Measurements from ENCODE around the gene RNASE13. TPM values are rescaled to one million over a fixed set of nuclear protein-coding genes. Genes with fewer than 3 reads are reported as not detected.

RNASE13 gene
- total RNA-seq, 4 donors from 2014 or later = 0.29 TPM; not detected in 3

DNA sequence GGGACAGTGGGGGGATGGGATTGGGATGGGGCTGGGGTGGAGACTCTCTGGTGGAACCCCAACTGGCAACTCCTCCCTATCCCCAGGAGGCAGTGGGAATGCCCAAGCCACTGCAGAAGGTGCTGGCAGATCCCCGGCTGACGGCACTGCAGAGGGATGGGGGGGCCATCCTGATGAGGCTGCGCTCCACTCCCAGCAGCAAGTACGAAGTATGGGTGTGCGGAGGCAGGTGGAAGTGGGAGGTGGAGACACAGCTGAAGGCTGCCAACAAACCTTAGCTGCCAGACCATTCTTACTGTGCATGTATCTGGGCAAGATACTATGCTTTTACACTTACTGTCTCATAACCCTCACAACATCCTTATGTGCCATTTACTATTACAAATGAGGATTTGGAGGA is 43.7 kb upstream of the RNASE13 start:
- H3K27ac ChIP-seq = no peak overlapping the region
- H3K4me1 ChIP-seq = no peaks in the 10 kb centered on the region
- WGBS = 96% methylated on average over 5 of the region's 5 CpGs
- no peak overlapping the region for H3K4me3 ChIP-seq
- no peaks in the 10 kb centered on the region for H3K9me3 ChIP-seq
- TF ChIP-seq POLR2A (IDR thresholded peaks at IDR 0.05) = no peak
- TF ChIP-seq, protein P1, sequence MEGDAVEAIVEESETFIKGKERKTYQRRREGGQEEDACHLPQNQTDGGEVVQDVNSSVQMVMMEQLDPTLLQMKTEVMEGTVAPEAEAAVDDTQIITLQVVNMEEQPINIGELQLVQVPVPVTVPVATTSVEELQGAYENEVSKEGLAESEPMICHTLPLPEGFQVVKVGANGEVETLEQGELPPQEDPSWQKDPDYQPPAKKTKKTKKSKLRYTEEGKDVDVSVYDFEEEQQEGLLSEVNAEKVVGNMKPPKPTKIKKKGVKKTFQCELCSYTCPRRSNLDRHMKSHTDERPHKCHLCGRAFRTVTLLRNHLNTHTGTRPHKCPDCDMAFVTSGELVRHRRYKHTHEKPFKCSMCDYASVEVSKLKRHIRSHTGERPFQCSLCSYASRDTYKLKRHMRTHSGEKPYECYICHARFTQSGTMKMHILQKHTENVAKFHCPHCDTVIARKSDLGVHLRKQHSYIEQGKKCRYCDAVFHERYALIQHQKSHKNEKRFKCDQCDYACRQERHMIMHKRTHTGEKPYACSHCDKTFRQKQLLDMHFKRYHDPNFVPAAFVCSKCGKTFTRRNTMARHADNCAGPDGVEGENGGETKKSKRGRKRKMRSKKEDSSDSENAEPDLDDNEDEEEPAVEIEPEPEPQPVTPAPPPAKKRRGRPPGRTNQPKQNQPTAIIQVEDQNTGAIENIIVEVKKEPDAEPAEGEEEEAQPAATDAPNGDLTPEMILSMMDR (IDR thresholded peaks at IDR 0.05) = no peak
- TF ChIP-seq EP300 (IDR thresholded peaks at IDR 0.05) = no peak
- no peak for TF ChIP-seq POLR2AphosphoS5 (IDR thresholded peaks at IDR 0.05)
- no peaks in the 10 kb centered on the region for H3K27me3 ChIP-seq
- DNase-seq (ENCODE audit: low spot score in 2 of 2) = no peak
- peaks cover 71% of the 10 kb centered on the region for H3K36me3 ChIP-seq

DNA sequence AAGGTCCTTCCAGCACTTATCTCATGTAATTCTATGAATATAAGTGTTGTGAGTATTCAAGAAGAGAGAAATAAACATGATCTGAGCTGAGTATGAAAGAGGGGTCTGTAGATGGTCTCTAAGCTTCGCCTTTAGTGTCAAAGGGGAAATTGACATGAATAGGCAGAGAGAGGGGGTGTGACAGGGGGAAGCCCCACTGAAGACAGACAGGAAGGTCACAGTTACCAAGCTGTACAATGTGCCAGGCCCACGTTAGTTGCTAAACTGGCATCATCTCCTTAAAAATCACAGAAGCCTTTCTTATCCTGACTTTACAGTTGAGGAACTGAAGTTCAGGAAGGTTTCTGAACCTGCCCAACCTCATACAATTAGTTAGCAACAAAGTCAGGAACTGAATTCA is 43.1 kb upstream of the RNASE13 start:
- no peak for DNase-seq (ENCODE audit: low spot score in 2 of 2)
- TF ChIP-seq POLR2A (IDR thresholded peaks at IDR 0.05) (no peak), POLR2AphosphoS5 (IDR thresholded peaks at IDR 0.05) (no peak), EP300 (IDR thresholded peaks at IDR 0.05) (no peak)
- TF ChIP-seq, protein P1 (IDR thresholded peaks at IDR 0.05) = no peak
- Histone ChIP-seq H3K36me3 (peaks cover 67% of the 10 kb centered on the region), H3K4me1 (peaks cover 2% of the 10 kb centered on the region), H3K9me3 (no peaks in the 10 kb centered on the region), H3K27me3 (no peaks in the 10 kb centered on the region), H3K27ac (no peak overlapping the region), H3K4me3 (no peak overlapping the region)
- 75% methylated on average over 2 of the region's 2 CpGs for WGBS

DNA sequence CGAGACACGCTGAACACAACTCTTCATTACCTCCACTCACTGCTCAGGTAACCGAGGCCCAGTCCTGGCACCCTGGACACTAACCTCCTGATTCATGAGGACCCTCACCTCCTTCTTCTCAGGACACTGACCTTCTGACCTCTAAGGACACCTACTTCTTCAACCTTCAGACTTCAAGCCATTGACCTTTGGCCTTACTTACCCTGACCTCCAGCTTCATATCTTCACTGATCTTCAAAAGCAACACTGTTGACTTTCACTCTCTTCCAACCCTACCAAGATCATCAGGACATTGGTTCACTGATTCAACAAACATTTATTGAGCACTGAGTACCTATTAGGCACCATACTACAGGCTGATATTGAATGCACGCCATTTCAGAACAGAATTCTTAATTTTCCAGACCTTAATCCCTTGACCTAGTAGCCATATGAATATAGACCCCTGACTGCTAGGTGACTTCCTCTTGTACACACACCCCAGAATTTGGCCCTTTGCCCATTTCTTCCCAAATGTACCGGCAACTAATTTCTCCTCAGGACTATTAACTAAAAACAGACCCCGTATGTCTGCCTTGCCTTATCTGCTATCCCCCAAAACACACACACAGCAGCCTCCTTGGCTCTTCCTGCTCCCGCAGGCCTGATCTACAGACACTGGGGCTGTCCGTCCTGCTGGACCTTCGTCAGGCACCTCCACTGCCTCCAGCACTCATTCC is 41.3 kb upstream of the RNASE13 start:
- Histone ChIP-seq H3K27ac (no peak overlapping the region), H3K4me3 (no peak overlapping the region), H3K36me3 (peaks cover 49% of the 10 kb centered on the region), H3K4me1 (peaks cover 20% of the 10 kb centered on the region), H3K27me3 (no peaks in the 10 kb centered on the region), H3K9me3 (no peaks in the 10 kb centered on the region)
- 87% methylated on average over 9 of the region's 9 CpGs for WGBS
- no peak for TF ChIP-seq POLR2A (IDR thresholded peaks at IDR 0.05)
- no peak for TF ChIP-seq EP300 (IDR thresholded peaks at IDR 0.05)
- TF ChIP-seq, protein P1 (IDR thresholded peaks at IDR 0.05) = no peak
- no peak for TF ChIP-seq POLR2AphosphoS5 (IDR thresholded peaks at IDR 0.05)
- DNase-seq (ENCODE audit: low spot score in 2 of 2) = no peak

DNA sequence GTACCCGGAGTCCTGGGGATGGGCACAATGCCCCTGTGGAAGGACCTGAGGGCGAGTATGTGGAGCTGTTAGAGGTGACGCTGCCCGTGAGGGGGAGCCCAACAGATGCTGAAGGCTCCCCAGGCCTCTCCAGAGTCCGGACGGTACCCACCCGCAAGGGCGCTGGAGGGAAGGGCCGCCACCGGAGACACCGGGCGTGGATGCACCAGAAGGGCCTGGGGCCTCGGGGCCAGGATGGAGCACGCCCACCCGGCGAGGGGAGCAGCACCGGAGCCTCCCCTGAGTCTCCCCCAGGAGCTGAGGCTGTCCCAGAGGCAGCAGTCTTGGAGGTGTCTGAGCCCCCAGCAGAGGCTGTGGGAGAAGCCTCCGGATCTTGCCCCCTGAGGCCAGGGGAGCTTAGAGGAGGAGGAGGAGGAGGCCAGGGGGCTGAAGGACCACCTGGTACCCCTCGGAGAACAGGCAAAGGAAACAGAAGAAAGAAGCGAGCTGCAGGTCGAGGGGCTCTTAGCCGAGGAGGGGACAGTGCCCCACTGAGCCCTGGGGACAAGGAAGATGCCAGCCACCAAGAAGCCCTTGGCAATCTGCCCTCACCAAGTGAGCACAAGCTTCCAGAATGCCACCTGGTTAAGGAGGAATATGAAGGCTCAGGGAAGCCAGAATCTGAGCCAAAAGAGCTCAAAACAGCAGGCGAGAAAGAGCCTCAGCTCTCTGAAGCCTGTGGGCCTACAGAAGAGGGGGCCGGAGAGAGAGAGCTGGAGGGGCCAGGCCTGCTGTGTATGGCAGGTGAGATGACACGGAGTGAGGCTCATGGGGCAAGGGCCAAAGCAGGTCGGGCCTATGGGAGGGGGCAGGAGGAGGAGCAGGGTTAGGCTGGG is 40.0 kb upstream of the RNASE13 start:
- H3K4me3 ChIP-seq = no peak overlapping the region
- 77% methylated on average over 26 of the region's 26 CpGs for WGBS
- TF ChIP-seq POLR2A (IDR thresholded peaks at IDR 0.05) (no peak), POLR2AphosphoS5 (IDR thresholded peaks at IDR 0.05) (no peak), EP300 (IDR thresholded peaks at IDR 0.05) (no peak)
- TF ChIP-seq, protein P1 (IDR thresholded peaks at IDR 0.05) = no peak
- H3K9me3 ChIP-seq = no peaks in the 10 kb centered on the region
- no peak for DNase-seq (ENCODE audit: low spot score in 2 of 2)
- H3K4me1 ChIP-seq = peaks cover 27% of the 10 kb centered on the region
- H3K27me3 ChIP-seq = no peaks in the 10 kb centered on the region
- peaks cover 40% of the 10 kb centered on the region for H3K36me3 ChIP-seq
- no peak overlapping the region for H3K27ac ChIP-seq

DNA sequence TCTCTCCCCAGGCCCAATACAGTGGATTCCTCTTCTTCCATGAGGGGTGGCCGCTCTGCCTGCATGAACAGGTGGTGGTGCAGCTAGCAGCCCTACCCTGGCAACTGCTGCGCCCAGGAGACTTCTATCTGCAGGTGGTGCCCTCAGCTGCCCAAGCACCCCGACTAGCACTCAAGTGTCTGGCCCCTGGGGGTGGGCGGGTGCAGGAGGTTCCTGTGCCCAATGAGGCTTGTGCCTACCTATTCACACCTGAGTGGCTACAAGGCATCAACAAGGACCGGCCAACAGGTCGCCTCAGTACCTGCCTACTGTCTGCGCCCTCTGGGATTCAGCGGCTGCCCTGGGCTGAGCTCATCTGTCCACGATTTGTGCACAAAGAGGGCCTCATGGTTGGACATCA is 39.3 kb upstream of the RNASE13 start:
- Histone ChIP-seq H3K4me1 (peaks cover 34% of the 10 kb centered on the region), H3K4me3 (no peak overlapping the region), H3K9me3 (no peaks in the 10 kb centered on the region), H3K36me3 (peaks cover 33% of the 10 kb centered on the region), H3K27me3 (no peaks in the 10 kb centered on the region), H3K27ac (no peak overlapping the region)
- no peak for TF ChIP-seq EP300 (IDR thresholded peaks at IDR 0.05)
- no peak for TF ChIP-seq POLR2AphosphoS5 (IDR thresholded peaks at IDR 0.05)
- no peak for TF ChIP-seq POLR2A (IDR thresholded peaks at IDR 0.05)
- TF ChIP-seq, protein P1 (IDR thresholded peaks at IDR 0.05) = no peak
- WGBS = 90% methylated on average over 8 of the region's 9 CpGs
- no peak for DNase-seq (ENCODE audit: low spot score in 2 of 2)

All from suprapubic skin (tissue), 4 donors.